NCI-H510A treated with DMSO at 0.1 percent for 48 hours (cell line): ENCODE data around the gene APLNR.

Experiments used
- DNase-seq: peaks from one replicate; lab custom pipeline; 2025; lab: John Stamatoyannopoulos, UW

Gene APLNR

GRCh38 chr11:57251491-57252104 is 14.5 kb upstream of the APLNR start:
- no peak for DNase-seq

GRCh38 chr11:57251037-57251436 is 14.0 kb upstream of the APLNR start:
- no peak for DNase-seq

DNA sequence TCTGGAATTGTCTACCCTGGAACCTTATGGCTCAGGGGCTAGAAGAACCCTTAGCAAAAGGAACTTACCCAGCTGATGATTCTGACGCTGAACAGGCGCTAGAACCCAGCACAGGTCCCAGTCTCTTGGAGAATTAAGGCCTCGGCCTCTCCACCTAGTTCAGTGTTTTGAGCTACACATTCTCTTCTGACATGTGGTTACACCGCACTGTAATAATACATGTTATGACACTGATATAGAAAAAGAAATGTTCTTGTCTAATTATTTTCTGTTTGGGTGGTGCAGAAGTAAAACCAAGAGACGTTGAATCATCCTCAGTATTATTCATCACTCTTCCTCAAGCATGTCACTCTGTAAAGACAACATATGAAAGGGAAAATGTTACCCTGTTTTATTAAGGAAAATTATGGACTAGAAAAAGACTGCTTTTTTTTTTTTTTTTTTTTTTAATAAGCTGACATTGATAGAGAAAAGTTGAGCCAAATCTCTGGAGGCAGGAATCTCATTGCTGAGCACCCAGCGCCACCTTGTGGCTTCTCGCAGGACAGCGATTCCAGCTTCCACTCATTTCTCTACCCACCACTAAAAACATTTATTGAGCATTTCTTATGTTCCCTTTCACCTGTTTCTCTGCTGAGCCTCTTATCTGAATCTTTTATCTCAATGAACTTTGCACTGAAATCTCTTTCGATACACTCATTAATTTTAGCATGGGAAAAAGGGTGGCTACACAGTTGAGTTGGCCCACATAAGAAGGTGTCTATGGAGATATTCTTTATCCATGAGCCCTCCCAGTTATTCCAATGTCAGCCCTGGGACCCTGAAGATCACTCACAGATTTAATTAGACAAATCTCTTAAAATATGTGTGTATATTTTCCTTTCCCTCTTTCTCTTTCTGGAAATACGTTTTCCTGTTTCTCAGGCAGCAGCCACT is 12.6 kb upstream of the APLNR start:
- peak; percentile 56 for DNase-seq

DNA sequence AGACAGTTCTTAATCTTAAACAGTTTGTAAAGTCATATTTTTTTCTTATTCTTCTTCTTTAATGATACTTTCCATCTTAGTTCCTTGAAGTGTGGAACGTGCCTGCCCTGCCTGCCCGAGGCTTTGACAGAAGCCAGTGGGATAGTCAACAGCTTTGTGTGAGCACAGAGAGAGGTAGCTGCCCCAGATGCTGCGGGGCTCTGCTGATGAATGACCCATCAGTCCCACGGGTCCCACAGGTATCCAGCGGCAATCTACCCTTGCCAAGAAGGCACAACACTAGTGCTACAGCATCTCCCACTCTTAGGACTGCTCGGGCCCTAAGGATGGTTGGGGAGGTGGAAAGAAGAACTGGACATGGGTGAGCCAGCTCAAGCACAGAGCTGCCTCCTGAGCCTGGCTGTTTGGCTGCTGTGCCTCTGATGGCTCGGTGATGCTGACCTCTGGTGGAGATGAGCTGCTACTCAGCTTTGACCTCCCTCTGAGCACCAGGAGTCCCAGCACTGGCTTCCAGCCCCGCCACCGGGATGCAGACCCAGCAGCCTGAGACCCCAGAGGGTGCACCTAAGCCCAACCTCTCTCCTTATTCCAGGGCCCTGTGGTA is 11.8 kb upstream of the APLNR start:
- peak; percentile 25 for DNase-seq

DNA sequence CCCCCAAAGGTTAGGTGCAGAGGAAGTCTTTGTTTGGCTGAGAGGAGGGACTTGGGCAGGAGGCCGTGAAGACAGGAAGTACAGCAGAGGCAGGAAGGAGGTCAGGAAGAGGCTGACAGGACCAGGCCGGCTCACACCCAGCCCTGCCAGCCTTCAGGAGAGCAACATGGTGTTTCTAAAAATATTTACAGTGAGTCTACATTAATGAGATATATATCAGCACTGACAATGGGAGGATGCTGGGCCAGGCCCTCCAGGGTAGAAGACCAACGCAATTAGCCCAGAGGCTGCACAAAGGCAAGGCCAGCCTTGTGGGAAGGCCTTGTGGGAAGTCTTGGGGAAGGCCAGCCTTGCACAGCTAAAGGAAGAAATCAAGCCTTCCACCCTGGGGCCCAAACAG is 7.9 kb upstream of the APLNR start:
- DNase-seq: no peak

DNA sequence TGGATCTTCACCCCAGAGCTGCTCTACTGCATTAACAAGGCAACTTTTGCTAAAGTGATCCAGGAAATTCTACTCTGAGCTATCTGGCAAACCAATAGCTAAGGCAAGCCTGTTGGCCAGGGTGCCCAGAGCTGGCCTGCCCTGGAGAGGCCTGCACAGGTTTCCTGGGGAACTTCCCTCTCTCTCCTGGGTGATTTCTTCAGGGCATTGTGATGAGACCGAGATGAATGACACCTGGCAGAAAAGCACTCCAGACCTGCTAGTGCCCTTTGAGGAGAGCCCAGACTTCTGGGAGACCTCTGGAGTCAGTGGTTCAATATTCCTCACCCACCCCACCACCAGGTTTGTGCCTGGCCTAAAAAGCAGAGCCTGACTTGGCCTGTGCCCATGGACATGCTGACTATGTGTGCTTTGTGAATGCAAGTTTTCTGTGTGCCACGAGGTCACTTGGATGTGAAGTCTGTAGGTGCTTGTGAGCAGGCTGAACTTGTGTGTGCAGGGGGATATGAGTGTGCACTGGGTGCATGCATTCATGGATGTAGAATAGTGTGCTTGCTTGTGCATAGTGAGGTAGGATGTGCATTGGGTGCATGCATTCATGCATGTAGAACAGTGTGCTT is 4.4 kb upstream of the APLNR start:
- no peak for DNase-seq

DNA sequence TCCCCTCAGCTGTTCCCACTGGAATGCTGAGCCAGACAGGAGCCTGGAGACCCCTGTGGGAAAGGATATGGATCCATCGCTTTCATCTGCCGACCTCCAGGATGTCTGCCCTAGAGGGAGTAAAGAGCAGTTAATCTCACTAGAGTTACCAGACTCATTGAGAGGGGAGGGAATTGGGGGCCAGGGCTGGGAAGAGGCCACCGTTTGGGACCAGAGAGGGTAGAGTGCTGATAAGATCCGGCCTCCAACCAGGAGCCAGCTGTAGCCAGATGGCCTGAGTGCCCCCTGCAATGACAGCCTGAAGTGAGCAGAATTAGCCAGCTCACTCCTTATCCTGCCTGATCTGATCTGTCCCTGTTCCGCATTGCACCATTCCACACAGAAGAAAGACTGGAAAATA is 3.7 kb upstream of the APLNR start:
- DNase-seq: no peak

- no peak for DNase-seq
Measured at GRCh38 chr11:57240007-57240406, 3.0 kb upstream of the APLNR start.

DNA sequence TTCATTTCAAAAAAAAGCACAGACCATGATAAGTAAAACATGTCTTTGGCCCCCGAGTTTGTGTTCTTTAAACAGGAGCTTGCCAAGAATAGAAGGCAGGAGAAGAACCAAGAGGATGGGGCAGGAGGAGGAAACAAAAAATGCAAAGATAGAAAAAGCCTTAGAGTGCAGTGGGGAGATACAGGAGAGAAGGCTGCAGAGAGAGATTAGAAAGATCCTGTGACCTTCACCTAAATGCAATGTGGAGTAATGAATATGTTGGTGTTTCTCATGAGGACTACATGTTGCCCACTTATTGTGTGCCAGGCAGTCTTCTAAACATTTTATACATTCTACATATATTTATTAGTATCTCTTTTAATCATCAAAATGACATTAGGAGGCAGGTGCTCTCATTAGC is 2.3 kb upstream of the APLNR start:
- DNase-seq: no peak

GRCh38 chr11:57235761-57236703 is 1.0 kb downstream of the APLNR start:
- no peak for DNase-seq

DNA sequence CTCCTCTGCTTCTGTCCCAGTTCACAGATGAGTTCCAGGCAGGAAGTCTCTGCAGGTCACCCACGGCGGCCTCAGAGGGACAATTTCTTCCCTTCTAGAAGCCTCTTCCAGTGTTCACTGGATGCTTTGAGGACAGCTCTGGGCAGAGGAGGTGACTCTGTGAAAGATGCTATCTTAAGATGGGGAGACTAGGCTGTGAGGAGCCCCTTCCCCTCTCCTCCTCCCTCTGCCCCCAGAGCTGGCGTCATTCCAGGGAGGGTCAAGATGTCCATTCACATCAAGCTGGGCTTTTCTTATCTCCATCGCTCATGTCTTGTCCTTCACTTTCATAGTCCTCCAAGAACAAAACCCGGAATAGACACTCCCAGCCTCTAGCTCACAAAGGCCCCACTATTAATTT is 3.3 kb downstream of the APLNR start:
- no peak for DNase-seq

GRCh38 chr11:57231539-57232253 is 5.4 kb downstream of the APLNR start:
- no peak for DNase-seq

GRCh38 chr11:57230791-57231538 is 6.1 kb downstream of the APLNR start:
- no peak for DNase-seq

GRCh38 chr11:57230316-57230715 is 6.7 kb downstream of the APLNR start:
- no peak for DNase-seq

- DNase-seq: no peak
Measured at GRCh38 chr11:57228600-57228999, 8.4 kb downstream of the APLNR start.

DNA sequence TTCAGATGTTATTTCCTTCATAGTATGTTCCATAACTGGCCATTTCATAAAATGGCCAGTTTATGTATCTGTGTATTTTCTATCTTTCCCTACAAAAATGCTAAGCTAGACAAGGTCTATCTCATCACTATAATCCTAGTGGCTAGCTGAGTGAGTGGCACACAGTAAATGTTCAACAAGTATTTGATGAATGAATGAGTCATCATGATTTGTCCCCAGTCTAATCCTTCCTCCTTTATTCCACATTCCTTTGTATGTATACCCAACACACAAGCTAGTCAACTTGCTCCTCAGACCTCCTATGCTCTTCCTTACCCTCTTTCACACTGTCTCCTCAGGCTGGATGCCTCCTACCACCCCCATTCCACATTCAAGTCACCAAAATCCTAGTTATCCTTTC is 12.5 kb downstream of the APLNR start:
- DNase-seq: no peak

- DNase-seq: no peak
Measured at GRCh38 chr11:57224128-57224527, 12.9 kb downstream of the APLNR start.

- DNase-seq: no peak
Measured at GRCh38 chr11:57223601-57224000, 13.4 kb downstream of the APLNR start.

DNA sequence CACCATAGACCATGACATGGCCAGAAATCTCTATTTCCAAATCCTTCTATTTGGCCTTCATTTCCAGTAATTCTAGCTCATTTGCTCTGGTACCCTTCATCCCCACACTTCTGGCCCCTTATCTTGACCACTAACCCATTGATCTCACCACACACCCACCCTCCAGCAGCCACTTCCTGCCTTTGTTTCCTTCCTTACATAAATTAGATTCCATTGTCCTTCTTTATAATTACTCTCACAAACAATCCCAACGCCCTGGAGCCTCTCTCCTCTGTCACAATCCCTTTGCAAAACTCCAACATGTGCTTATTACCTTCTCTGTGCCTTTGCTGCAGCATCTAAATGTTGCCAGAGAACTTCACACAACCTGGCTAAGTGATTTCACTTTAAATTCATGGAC is 14.8 kb downstream of the APLNR start:
- DNase-seq: no peak

GRCh38 chr11:57219021-57219627 is 17.9 kb downstream of the APLNR start:
- no peak for DNase-seq
